GM12878 (cell line): ENCODE results near the gene CAPRIN2. TPM values are rescaled to one million over a fixed set of nuclear protein-coding genes. Genes with fewer than 3 reads are reported as not detected.

ENCODE experiments used
- ATAC-seq: fragments of 200-7000 bp; cut with Tn5 transposase; 3 replicates; pipeline ENCODE4 v1.9.1; 2020; ENCODE audit warnings: mild to moderate bottlenecking, moderate library complexity
- BruUV-seq: library from RNA; stranded (reverse); fragments of 400-500 nt; replicated peaks from 2 replicates; lab custom pipeline; 2021; lab: Mats Ljungman, UMichigan
- CTCF ChIA-PET: fragments of 300-600 bp; sonication (Branson Sonifier 250); formaldehyde crosslinking; extraction: SDS; loops from one replicate; lab custom pipeline; 2021; ENCODE audit warnings: inconsistent platforms; lab: Yijun Ruan, JAX
- POLR2A ChIA-PET: fragments of 350-600 bp; formaldehyde crosslinking; extraction: SDS; loops from one replicate; lab custom pipeline; 2021; ENCODE audit warnings: inconsistent platforms; lab: Charles Lee
- RAD21 ChIA-PET: fragments of 300-600 bp; sonication (Branson Sonifier 250); formaldehyde crosslinking; loops from one replicate; lab custom pipeline; 2023; ENCODE audit warnings: antibody characterized with exemption; ENCODE audit not compliant: unreplicated experiment; lab: Charles Lee
- SMC1A ChIA-PET: fragments of 300-600 bp; sonication (Branson Sonifier 250); formaldehyde crosslinking; loops from one replicate; lab custom pipeline; 2023; ENCODE audit not compliant: unreplicated experiment, uncharacterized antibody; lab: Charles Lee
- DNase-seq: peaks from one replicate; pipeline ENCODE4 v3.0.0-alpha.2; 2011; ENCODE audit warnings: low read depth, low spot score
- FAIRE-seq: peaks from 3 replicates; lab custom pipeline; 2011; peaks lifted over from hg19 to GRCh38; lab: Jason Lieb, UNC
- H2AFZ ChIP-seq: 2 replicates; pipeline ENCODE4 v1.6.0; 2011; ENCODE audit warnings: low read depth, low read length, control low read depth; ENCODE audit not compliant: control insufficient read depth
- H3K27ac ChIP-seq: 2 replicates; pipeline ENCODE4 v1.5.1; 2011; ENCODE audit warnings: control low read depth; ENCODE audit not compliant: control insufficient read depth, insufficient read depth
- H3K27me3 ChIP-seq, 2 experiments: replicated peaks in 1 of 2; 2 replicates each; pipeline versions ENCODE4 v1.6.0 to v1.6.1; 2011; ENCODE audit warnings: low read length in 1 of 2; ENCODE audit not compliant: control insufficient read depth in 2 of 2, insufficient read depth in 2 of 2
- H3K36me3 ChIP-seq, 2 experiments: 2 replicates each; pipeline ENCODE4 v1.5.1; 2011; ENCODE audit warnings: low read length in 1 of 2; ENCODE audit not compliant: control insufficient read depth in 2 of 2, insufficient read depth in 2 of 2
- H3K4me1 ChIP-seq: 2 replicates; pipeline ENCODE4 v1.6.1; 2011; ENCODE audit warnings: mild to moderate bottlenecking, low read length, moderate library complexity, mixed read lengths; ENCODE audit not compliant: control insufficient read depth, insufficient read depth
- H3K4me2 ChIP-seq: 2 replicates; pipeline ENCODE4 v1.6.0; 2011; ENCODE audit warnings: control low read depth; ENCODE audit not compliant: control insufficient read depth, insufficient read depth
- H3K4me3 ChIP-seq: fragments of 200-600 bp; sonication (generic); 2 replicates; pipeline ENCODE4 v1.5.1; 2016
- H3K79me2 ChIP-seq: 2 replicates; pipeline ENCODE4 v1.6.0; 2011; ENCODE audit warnings: low read length; ENCODE audit not compliant: control insufficient read depth, insufficient read depth
- H3K9ac ChIP-seq: 2 replicates; pipeline ENCODE4 v1.8.0; 2011; ENCODE audit warnings: low read length, control low read depth, mixed read lengths; ENCODE audit not compliant: control insufficient read depth, insufficient read depth
- H3K9me3 ChIP-seq: replicated peaks from 3 replicates; pipeline ENCODE4 v1.5.1; 2011; ENCODE audit warnings: mild to moderate bottlenecking, low read length; ENCODE audit not compliant: control insufficient read depth, insufficient read depth
- H4K20me1 ChIP-seq: 2 replicates; pipeline ENCODE4 v1.6.0; 2011; ENCODE audit not compliant: control insufficient read depth, insufficient read depth
- ESRRA ChIP-seq: IDR thresholded peaks from 2 replicates; pipeline ENCODE4 v1.6.1; 2012; ENCODE audit warnings: mild to moderate bottlenecking, low read length, improper control_type of control experiment
- FOXK2 ChIP-seq: fragments of 450-650 bp; IDR thresholded peaks from 2 replicates; pipeline ENCODE4 v1.6.1; 2017; ENCODE audit warnings: mild to moderate bottlenecking, moderate library complexity
- GATAD2B ChIP-seq: fragments of 450-650 bp; conservative IDR thresholded peaks from 2 replicates; pipeline ENCODE4 v1.6.1; 2017; ENCODE audit warnings: low read depth, mild to moderate bottlenecking, moderate library complexity
- HCFC1 ChIP-seq: fragments of 150-350 bp; IDR thresholded peaks from 2 replicates; pipeline ENCODE4 v1.6.1; 2014; ENCODE audit warnings: low read length
- MAX ChIP-seq: IDR thresholded peaks from 2 replicates; pipeline ENCODE4 v1.6.1; 2012; ENCODE audit warnings: low read depth, low read length, improper control_type of control experiment
- NR2F1 ChIP-seq: fragments of 450-650 bp; conservative IDR thresholded peaks from 2 replicates; pipeline ENCODE4 v1.6.1; 2017; ENCODE audit warnings: mild to moderate bottlenecking
- RCOR1 ChIP-seq: conservative IDR thresholded peaks from 2 replicates; pipeline ENCODE4 v1.6.1; 2012; ENCODE audit warnings: low read depth, low read length, improper control_type of control experiment
- SMC3 ChIP-seq: IDR thresholded peaks from 2 replicates; pipeline ENCODE4 v1.6.1; 2011; ENCODE audit warnings: low read length, improper control_type of control experiment, borderline replicate concordance
- STAT1 ChIP-seq: fragments of 450-650 bp; conservative IDR thresholded peaks from 2 replicates; pipeline ENCODE4 v1.6.1; 2014; ENCODE audit warnings: antibody characterized with exemption, mild to moderate bottlenecking
- SUPT20H ChIP-seq: IDR thresholded peaks from 2 replicates; pipeline ENCODE4 v1.6.1; 2011; ENCODE audit warnings: low read depth, mild to moderate bottlenecking, low read length, moderate library complexity, borderline replicate concordance; ENCODE audit not compliant: control insufficient read depth
- TCF12 ChIP-seq: IDR thresholded peaks from 2 replicates; pipeline ENCODE4 v1.6.1; 2011; ENCODE audit warnings: low read depth, mild to moderate bottlenecking, low read length
- TCF3 ChIP-seq: IDR thresholded peaks from 2 replicates; pipeline ENCODE4 v1.6.1; 2012; ENCODE audit warnings: low read depth, mild to moderate bottlenecking, low read length, borderline replicate concordance; ENCODE audit not compliant: insufficient read depth
- ZNF274 ChIP-seq: IDR thresholded peaks from one replicate; pipeline ENCODE4 v1.8.0; 2011; ENCODE audit not compliant: insufficient read length, insufficient read depth
- ZNF622 ChIP-seq: fragments of 450-650 bp; IDR thresholded peaks from 2 replicates; pipeline ENCODE4 v1.6.1; 2017; ENCODE audit warnings: mild to moderate bottlenecking, inconsistent platforms
- WGBS: methylation state at CpG from one replicate; pipeline ENCODE4 v1.1.6; 2016; ENCODE audit warnings: low lambda C conversion rate; ENCODE audit not compliant: insufficient replicate concordance, insufficient coverage; ENCODE audit errors: missing lambda C conversion rate; 5-methylcytosine and 5-hydroxymethylcytosine counted together
- in situ Hi-C: fragments of 300-500 bp; cut with MboI; formaldehyde crosslinking; loops from 9 replicates; pipeline ENCODE4 v1.14.3; 2018; ENCODE audit warnings: mixed read lengths
- intact Hi-C: fragments of 100-400 bp; cut with micrococcal nuclease; formaldehyde crosslinking; loops from one replicate; pipeline ENCODE4 v1.14.2; 2022; ENCODE audit not compliant: unreplicated experiment
- polyA plus RNA-seq, 11 experiments: library from polyadenylated mRNA; depleted of rRNA in 4 of 11; unstranded in 6 of 11; stranded (reverse) in 5 of 11; fragments of >200 nt; fragmentation: Nextera tagmentation in 4 of 11; fragmentation: Illumina TruSeq in 1 of 11; extraction: Ambion mirVana in 4 of 11; extraction: Trizol in 1 of 11; gene quantifications; 1 replicate in 1 of 11; 2 replicates in 10 of 11; pipeline versions ENCODE4 v1.2.1 to v1.2.3, GENCODE V29; 2011 to 2016; ENCODE audit warnings: inconsistent platforms in 2 of 11, missing spikeins in 2 of 11, low read depth in 1 of 11
- total RNA-seq, 4 experiments: library from RNA; depleted of rRNA in 3 of 4; stranded (reverse); fragments of >200 nt in 3 of 4; fragmentation: Illumina TruSeq in 1 of 4; extraction: Trizol in 1 of 4; gene quantifications; 2 replicates each; pipeline versions ENCODE4 v1.2.1 to v1.2.3, GENCODE V29; 2013 to 2021
- TF ChIP-seq, protein P1 (sequence below): IDR thresholded peaks from 2 replicates; pipeline ENCODE4 v1.6.1; 2012; ENCODE audit warnings: low read length, inconsistent platforms

Gene CAPRIN2
- total and polyA plus RNA-seq, 10 of the 15 experiments (the other 5 are each of a cell fraction or from before 2014, with no cell fraction given) = 1.2 to 13.6 (median 8.2) TPM

DNA sequence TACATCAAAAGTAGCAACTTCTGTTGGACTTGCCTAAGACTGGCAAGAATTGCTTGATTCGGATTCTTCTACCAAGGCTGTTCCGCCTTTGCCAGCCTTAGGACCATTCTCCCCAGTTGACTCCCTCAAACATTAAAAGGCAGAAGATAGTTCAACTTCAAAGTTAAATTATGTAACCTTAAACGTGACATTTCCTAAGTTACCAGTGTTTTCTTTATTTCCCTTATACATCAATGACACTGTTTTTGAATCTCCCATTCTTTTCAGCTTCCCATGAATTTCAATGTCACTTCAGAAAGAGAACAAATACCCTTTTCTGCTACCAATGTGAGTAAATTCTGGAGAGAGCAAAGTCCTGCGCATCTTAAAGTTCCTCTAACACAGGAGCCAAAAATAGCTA, 25.2 kb downstream of the CAPRIN2 start:
- H3K9ac ChIP-seq = no peak overlapping the region
- no peak overlapping the region for H3K27ac ChIP-seq
- ChIA-PET CTCF (interaction anchor here (0.9 kb wide), 1 partner anchor 28 kb away, joined by 3 read pairs; no protein-coding TSS in a partner anchor), RAD21 (no interaction called here), POLR2A (no interaction called here), SMC1A (interaction anchor here (1.3 kb wide), 1 partner anchor 9 kb away, joined by 3 read pairs; no protein-coding TSS in a partner anchor)
- no peaks in the 10 kb centered on the region for H3K27me3 ChIP-seq
- no peak overlapping the region for H2AFZ ChIP-seq
- no peaks in the 10 kb centered on the region for H3K9me3 ChIP-seq
- ATAC-seq = no peak
- WGBS = 87% methylated on average over 4 of the region's 4 CpGs
- TF ChIP-seq GATAD2B = no peak
- TF ChIP-seq SMC3 = no peak
- no peak for TF ChIP-seq TCF3
- no peak for TF ChIP-seq ZNF274
- TF ChIP-seq, protein P1, sequence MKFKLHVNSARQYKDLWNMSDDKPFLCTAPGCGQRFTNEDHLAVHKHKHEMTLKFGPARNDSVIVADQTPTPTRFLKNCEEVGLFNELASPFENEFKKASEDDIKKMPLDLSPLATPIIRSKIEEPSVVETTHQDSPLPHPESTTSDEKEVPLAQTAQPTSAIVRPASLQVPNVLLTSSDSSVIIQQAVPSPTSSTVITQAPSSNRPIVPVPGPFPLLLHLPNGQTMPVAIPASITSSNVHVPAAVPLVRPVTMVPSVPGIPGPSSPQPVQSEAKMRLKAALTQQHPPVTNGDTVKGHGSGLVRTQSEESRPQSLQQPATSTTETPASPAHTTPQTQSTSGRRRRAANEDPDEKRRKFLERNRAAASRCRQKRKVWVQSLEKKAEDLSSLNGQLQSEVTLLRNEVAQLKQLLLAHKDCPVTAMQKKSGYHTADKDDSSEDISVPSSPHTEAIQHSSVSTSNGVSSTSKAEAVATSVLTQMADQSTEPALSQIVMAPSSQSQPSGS = no peak
- no peak for TF ChIP-seq RCOR1
- no peak for TF ChIP-seq NR2F1
- no peak for TF ChIP-seq MAX
- TF ChIP-seq STAT1 = no peak
- no peak for TF ChIP-seq HCFC1
- TF ChIP-seq ZNF622 = no peak
- no peak for TF ChIP-seq SUPT20H
- no peak for TF ChIP-seq ESRRA
- TF ChIP-seq TCF12 = no peak
- TF ChIP-seq FOXK2 = no peak
- 0 out of 4 replicates have a peak, but pooled peaks cover 0 to 4% of the 10 kb centered on the region in 2 experiments for H3K36me3 ChIP-seq
- H3K4me3 ChIP-seq = no peak overlapping the region
- no TSS peak for BruUV-seq
- H3K4me2 ChIP-seq = no peak overlapping the region
- in situ Hi-C loops = no loop called here
- DNase-seq = no peak
- H3K4me1 ChIP-seq = no peaks in the 10 kb centered on the region
- intact Hi-C loops = no loop called here
- no peaks in the 10 kb centered on the region for H3K79me2 ChIP-seq
- H4K20me1 ChIP-seq = no peaks in the 10 kb centered on the region
- FAIRE-seq = no peak
